Measurements from ENCODE around the gene KIF5A. TPM values are rescaled to one million over a fixed set of nuclear protein-coding genes. Genes with fewer than 3 reads are reported as not detected.

KIF5A gene
- total RNA-seq, 1 donor from 2014 or later: 1.8 TPM

DNA sequence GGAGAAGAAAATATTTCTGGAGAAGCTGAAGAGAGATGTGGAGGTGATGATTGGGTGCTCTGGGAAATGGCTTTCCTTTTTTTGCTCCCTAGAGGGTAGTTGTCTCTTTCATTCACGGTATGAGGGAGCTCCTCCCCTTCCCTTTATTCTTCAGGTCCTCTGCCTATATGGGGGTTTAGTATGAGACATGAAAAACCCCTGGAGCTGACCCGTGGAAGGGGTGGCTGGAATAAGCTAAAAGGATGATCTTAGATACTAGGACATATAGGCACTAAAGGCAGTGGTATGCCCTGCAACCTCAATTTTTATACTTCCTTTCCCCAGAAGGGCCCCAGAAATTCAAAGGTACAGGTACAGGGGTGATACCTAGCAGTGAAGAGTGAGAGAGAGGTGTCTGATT is 50.6 kb downstream of the KIF5A start:
- DNase-seq: no peak
- intact Hi-C loops (cut with micrococcal nuclease): no loop called here
- Mint-ChIP-seq H3K27me3 (no peaks in the 10 kb centered on the region), H3K27ac (no peak overlapping the region), H3K9me3 (no peaks in the 10 kb centered on the region), H3K4me1 (peaks cover 18% of the 10 kb centered on the region), H3K36me3 (ENCODE audit: low read depth) (peaks cover 53% of the 10 kb centered on the region), H3K4me3 (no peak overlapping the region)

DNA sequence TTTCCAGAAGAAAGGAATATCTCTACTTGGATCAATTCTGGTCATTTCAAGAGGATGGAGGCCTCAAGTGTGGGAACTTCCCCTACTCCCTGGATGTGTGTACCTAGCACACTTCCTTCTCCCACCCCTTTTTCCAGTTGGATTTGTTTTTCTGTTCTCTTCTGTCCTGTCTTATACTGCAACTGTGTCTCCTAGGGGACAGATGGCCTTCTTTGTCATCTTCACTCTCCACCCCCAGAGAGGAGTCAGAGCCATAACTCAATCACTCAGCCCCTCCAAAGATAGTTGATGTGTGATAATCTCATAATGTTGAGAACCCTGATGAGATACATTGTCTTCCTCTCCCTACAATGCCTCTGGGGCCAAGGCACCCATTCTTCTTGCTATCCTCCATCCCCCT is 52.7 kb downstream of the KIF5A start:
- H3K36me3 Mint-ChIP-seq (ENCODE audit: low read depth): peaks cover 39% of the 10 kb centered on the region
- H3K4me1 Mint-ChIP-seq: peaks cover 25% of the 10 kb centered on the region
- no peak for DNase-seq
- H3K4me3 Mint-ChIP-seq: no peak overlapping the region
- H3K27ac Mint-ChIP-seq: no peak overlapping the region
- no peaks in the 10 kb centered on the region for H3K9me3 Mint-ChIP-seq
- intact Hi-C loops (cut with micrococcal nuclease): no loop called here
- no peaks in the 10 kb centered on the region for H3K27me3 Mint-ChIP-seq

DNA sequence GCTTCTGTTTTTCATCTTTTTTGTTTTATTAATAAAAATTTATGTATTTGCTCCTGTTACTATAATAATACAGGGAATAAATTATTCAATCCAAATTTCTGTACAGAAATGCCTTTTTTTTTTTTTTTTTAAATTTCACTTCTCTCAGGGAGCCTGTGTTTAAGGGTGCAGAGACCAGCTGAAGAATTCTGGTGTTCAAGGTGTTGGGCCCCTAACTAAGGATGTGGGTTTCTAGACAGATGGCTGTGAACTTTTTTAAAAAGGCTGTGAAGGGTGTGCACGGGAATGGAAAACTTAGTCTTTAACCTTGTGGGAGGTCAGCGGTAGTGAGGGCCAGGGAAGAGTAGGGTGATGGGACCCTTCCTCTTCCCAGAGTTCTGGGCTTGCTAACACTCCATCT is 53.5 kb downstream of the KIF5A start:
- H3K4me3 Mint-ChIP-seq: peak overlapping the region; percentile 84

DNA sequence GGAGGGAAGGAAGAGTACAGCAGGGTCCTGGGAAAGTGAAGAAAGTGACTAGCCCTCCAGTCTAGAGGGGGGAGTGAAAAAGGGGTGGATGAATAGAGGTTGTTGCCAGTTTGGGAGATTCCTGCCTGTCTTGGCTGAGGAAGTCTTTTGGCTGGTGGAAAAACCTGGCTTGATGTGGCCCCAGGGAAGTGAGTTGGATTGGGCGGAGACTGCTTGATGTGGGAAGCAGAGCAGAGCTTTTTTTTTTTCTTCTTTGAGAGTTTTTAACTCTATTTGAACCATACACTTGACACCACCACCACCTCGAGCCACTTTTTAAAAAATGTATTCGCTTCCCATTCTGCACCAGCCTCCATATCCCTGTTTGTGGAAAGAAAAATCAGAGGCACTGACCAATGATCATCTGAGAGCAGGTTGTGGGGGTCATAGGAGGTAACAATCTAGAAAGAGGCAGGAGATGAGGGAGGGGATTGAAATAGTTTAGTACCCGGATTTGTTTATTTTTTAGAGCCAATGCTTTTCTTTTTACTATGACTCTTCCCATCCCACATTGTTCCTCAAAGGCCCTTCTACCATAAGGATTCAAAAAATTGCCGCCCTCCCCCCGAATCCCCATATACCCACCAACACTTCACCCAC is 54.1 kb downstream of the KIF5A start:
- H3K4me1 Mint-ChIP-seq: peaks cover 25% of the 10 kb centered on the region
- peak overlapping the region; percentile 84 for H3K4me3 Mint-ChIP-seq

More for the DNA sequence above, 53.5 kb downstream of the KIF5A start:
- intact Hi-C loops (cut with micrococcal nuclease): no loop called here
- peaks cover 35% of the 10 kb centered on the region for H3K36me3 Mint-ChIP-seq (ENCODE audit: low read depth)
- H3K27ac Mint-ChIP-seq: no peak overlapping the region
- no peak for DNase-seq
- no peaks in the 10 kb centered on the region for H3K27me3 Mint-ChIP-seq
- H3K9me3 Mint-ChIP-seq: no peaks in the 10 kb centered on the region
- H3K4me1 Mint-ChIP-seq: peaks cover 25% of the 10 kb centered on the region

DNA sequence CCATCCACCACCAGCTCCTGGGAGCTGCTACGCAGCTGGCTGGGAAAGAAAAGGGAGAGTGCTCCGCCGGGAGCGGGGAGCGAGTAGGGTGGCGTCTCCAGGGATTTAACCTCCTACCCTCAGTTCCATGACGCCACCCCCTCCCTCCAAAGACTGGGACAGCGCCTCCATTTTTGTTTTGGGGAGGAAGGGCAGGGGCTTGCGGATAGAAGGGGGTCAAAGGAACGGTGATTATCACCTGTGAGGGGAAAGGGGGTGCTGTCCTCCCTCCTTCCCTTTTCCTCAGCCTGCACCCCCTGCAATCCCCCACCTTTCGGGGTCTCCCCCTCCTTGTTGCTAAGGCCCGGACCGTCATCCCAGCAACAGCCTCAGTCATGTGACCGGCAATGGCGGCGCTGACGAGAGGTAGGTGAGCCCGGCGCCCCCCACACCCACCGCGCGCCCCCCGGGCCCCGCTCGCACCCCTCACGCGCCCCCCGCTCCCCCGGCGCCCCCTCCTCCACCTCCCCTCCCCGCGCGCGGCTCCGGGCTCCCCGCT is 54.7 kb downstream of the KIF5A start, which contains the start of gene DTX3:
Gene DTX3, plus strand, starts transcription at position 371 of the 538 bp plus-strand sequence. CDS start 1,694 bp downstream, outside the sequence.
- peaks cover 28% of the 10 kb centered on the region for H3K36me3 Mint-ChIP-seq (ENCODE audit: low read depth)
- peaks cover 2% of the 10 kb centered on the region for H3K27me3 Mint-ChIP-seq

More for the DNA sequence above, 54.1 kb downstream of the KIF5A start:
- no peaks in the 10 kb centered on the region for H3K27me3 Mint-ChIP-seq
- no peak for DNase-seq
- H3K36me3 Mint-ChIP-seq (ENCODE audit: low read depth): peaks cover 33% of the 10 kb centered on the region
- peak overlapping the region; percentile 89 for H3K27ac Mint-ChIP-seq
- no peaks in the 10 kb centered on the region for H3K9me3 Mint-ChIP-seq
- intact Hi-C loops (cut with micrococcal nuclease): loop anchor here (1.0 kb wide), 1 partner anchor 13 kb away; the partner anchor contains the start of gene PIP4K2C

DNA sequence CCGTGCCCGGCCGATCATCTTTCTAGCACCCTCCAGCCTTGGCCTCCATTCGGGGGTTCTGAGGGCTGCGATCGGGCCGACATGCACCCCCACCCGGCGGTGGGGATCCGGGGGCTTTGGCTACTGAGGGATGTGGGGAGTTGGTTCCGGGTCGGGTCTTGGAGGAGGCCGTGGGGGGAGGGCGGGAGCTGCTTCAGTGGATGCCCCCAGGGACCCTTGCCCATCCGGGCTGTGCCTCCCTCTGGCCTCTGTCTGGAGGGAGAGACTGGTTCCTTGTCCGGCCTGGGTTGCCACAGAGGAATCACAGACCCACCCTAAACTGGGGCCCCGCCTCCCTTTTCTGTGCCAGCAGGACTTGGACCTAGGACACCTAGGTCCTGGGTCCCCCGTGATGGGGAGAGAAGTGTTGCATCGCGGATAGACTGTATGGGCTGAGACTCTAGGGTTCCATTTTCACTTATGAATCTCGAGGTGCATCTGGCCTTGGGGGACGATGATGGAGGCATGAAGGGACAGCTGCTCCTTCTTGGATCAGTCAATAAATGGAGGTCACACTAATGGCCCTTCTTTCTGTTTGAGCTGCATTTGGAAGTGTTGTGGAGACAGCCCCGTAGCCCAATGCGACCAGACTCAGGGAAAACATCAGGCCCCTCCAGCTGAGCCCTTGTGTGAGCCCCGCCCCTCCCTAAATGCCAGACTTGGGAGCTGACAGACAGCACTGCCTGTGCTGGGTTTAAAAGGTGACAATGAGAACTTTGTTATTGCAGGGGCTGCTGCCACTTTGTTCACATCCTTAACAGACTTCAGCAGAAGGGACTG is 55.4 kb downstream of the KIF5A start:
- Mint-ChIP-seq H3K27ac (peak overlapping the region; percentile 82), H3K36me3 (ENCODE audit: low read depth) (peaks cover 28% of the 10 kb centered on the region), H3K27me3 (peaks cover 3% of the 10 kb centered on the region), H3K4me1 (peaks cover 25% of the 10 kb centered on the region), H3K9me3 (no peaks in the 10 kb centered on the region), H3K4me3 (peak overlapping the region; percentile 84)
- no peak for DNase-seq
- intact Hi-C loops (cut with micrococcal nuclease): loop anchor here (1.0 kb wide), 1 partner anchor 14 kb away; the partner anchor contains the start of gene PIP4K2C

More for the DNA sequence above, 54.7 kb downstream of the KIF5A start, which contains the start of gene DTX3:
- intact Hi-C loops (cut with micrococcal nuclease): loop anchor here (1.0 kb wide), 1 partner anchor 13 kb away; the partner anchor contains the start of gene PIP4K2C
- peak; percentile 83 for DNase-seq
- Mint-ChIP-seq H3K9me3 (no peaks in the 10 kb centered on the region), H3K27ac (peak within 1 kb of the TSS; percentile 89), H3K4me1 (peaks cover 25% of the 10 kb centered on the region), H3K4me3 (peak within 1 kb of the TSS; percentile 84)

DNA sequence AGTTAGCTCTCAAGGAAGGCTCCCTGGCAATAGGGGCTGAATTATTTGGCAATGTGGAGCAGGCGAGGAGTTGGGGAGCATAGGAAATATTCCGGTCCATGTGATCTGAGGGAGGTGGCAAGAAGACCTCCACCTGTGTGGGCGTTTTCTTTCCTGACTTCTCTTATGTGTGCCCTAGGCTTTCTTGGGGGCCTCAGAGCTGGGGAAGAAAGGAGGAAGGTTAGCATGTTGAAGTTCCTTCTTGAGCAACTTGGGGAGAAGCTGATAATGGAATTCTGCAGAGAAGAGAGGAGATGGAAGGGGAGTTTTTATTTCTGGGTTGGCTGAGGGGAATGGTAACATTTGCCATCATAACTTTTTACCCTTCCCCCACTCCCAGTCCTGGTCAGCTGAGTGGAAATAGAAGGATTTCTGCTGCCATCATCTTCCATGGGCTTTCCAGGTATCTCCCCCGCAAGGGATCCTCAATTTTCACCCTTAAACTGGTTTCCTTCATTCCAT is 56.0 kb downstream of the KIF5A start:
- H3K4me1 Mint-ChIP-seq: peaks cover 26% of the 10 kb centered on the region
- peaks cover 6% of the 10 kb centered on the region for H3K27me3 Mint-ChIP-seq
- H3K27ac Mint-ChIP-seq: no peak overlapping the region
- H3K9me3 Mint-ChIP-seq: no peaks in the 10 kb centered on the region
- intact Hi-C loops (cut with micrococcal nuclease): no loop called here
- H3K4me3 Mint-ChIP-seq: no peak overlapping the region
- peaks cover 23% of the 10 kb centered on the region for H3K36me3 Mint-ChIP-seq (ENCODE audit: low read depth)
- no peak for DNase-seq

DNA sequence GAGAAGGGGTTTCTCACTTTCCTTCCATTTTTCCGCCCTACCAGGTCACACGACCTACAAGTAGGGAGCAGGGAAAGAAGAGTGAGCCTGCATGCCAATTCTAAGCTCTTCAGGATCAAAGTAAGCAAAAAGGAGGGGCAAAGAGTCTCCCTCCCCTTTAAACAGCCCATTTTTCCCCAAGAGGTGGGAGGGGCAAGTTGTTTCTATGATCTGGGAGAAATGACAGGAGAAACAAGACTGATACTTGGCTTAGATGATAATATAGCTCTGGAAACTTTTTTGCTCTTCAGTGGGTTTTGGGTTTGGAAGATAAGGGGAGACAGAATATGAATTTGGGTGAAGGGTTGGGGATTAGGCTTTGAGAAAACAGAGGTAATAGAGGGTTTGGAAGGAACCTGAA is 56.6 kb downstream of the KIF5A start:
- peaks cover 28% of the 10 kb centered on the region for H3K4me1 Mint-ChIP-seq
- DNase-seq: no peak
- peaks cover 7% of the 10 kb centered on the region for H3K27me3 Mint-ChIP-seq
- H3K27ac Mint-ChIP-seq: no peak overlapping the region
- H3K36me3 Mint-ChIP-seq (ENCODE audit: low read depth): peaks cover 17% of the 10 kb centered on the region
- intact Hi-C loops (cut with micrococcal nuclease): no loop called here
- H3K9me3 Mint-ChIP-seq: no peaks in the 10 kb centered on the region
- H3K4me3 Mint-ChIP-seq: peak overlapping the region; percentile 2

DNA sequence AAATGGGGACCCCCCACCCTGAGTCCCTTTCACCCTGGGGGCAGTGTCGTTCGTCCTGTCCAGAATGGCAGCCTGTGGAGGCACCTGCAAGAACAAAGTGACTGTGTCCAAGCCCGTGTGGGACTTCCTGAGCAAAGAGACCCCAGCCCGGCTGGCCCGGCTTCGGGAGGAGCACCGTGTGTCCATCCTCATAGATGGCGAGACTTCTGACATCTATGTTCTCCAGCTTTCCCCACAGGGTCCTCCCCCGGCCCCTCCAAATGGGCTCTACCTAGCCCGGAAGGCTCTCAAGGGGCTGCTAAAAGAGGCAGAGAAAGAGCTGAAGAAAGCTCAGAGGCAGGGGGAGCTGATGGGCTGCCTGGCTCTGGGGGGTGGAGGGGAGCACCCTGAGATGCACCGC is 57.0 kb downstream of the KIF5A start:
- Mint-ChIP-seq H3K4me1 (peaks cover 28% of the 10 kb centered on the region), H3K27me3 (peaks cover 7% of the 10 kb centered on the region), H3K36me3 (ENCODE audit: low read depth) (peaks cover 13% of the 10 kb centered on the region), H3K9me3 (no peaks in the 10 kb centered on the region), H3K4me3 (peak overlapping the region; percentile 2), H3K27ac (no peak overlapping the region)
- DNase-seq: no peak
- intact Hi-C loops (cut with micrococcal nuclease): no loop called here

DNA sequence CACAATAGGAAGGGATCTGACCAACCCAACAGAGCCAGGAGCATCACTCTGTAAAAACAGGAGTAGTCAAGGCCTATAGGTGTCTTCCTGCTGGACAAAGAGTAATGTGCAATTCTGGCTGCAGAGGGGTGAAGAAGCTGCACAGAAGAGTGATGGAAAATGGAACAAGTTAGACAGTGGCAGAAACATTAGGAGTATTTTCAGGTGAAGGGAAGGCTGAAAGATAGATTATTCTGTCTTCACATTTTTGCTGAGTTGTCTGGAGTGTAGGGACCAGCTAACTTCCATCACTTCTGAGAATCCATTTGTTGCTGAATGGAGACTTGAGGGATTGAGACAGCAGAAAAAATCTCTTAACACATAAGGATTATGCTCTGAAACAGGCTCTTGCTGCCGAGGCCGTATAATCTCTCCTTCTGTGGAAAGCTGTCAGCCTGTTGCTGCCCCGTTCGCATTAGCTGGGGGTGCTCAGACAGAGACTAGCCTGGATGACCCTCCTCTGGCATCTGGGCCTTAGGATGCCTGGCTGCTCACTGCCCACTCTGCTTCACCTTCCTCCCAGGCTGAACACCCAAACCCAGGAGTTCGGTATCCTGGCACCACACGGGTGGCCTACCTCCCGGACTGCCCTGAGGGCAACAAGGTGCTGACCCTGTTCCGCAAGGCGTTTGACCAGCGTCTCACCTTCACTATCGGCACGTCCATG is 58.3 kb downstream of the KIF5A start:
- Mint-ChIP-seq H3K27me3 (peaks cover 20% of the 10 kb centered on the region), H3K36me3 (ENCODE audit: low read depth) (peaks cover 2% of the 10 kb centered on the region), H3K4me1 (peaks cover 28% of the 10 kb centered on the region), H3K4me3 (no peak overlapping the region), H3K27ac (no peak overlapping the region), H3K9me3 (no peaks in the 10 kb centered on the region)
- DNase-seq: no peak
- intact Hi-C loops (cut with micrococcal nuclease): no loop called here

DNA sequence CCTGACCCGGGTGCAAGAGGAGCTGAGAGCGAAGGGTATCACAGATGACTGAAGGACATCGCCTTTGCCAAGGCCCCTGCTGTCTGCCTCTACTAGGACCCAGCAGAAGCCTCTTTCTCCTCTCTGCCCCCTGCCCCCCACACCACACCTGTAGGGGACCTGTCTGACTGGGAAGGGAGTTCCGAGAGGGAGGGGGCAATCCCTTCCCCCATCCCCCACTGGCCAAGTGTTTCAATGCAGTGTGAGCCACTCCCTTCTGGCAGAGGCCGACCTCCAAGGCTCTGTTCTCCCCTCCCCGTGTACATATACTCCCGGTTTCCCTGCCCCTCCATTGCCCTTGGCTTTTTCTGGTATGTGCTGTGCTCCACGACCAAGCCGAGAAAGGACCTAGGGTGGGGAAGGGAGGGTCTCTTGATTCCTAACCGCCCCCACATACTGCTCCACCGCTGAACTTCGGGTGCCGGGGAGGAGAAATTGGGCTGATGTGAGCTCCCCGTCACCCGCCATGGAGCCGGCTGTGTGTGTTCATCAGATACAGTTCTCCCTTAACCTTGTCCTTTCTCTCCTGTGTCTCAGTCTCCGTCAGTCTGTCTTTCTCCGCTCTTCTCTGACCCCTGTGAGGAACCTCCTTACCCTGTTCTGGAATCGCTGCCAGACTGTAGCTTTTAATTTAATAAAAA is 59.4 kb downstream of the KIF5A start:
- Mint-ChIP-seq H3K4me3 (no peak overlapping the region), H3K27me3 (peaks cover 30% of the 10 kb centered on the region), H3K36me3 (ENCODE audit: low read depth) (peaks cover 2% of the 10 kb centered on the region), H3K4me1 (peaks cover 20% of the 10 kb centered on the region), H3K27ac (no peak overlapping the region), H3K9me3 (no peaks in the 10 kb centered on the region)
- intact Hi-C loops (cut with micrococcal nuclease): no loop called here
- DNase-seq: no peak

DNA sequence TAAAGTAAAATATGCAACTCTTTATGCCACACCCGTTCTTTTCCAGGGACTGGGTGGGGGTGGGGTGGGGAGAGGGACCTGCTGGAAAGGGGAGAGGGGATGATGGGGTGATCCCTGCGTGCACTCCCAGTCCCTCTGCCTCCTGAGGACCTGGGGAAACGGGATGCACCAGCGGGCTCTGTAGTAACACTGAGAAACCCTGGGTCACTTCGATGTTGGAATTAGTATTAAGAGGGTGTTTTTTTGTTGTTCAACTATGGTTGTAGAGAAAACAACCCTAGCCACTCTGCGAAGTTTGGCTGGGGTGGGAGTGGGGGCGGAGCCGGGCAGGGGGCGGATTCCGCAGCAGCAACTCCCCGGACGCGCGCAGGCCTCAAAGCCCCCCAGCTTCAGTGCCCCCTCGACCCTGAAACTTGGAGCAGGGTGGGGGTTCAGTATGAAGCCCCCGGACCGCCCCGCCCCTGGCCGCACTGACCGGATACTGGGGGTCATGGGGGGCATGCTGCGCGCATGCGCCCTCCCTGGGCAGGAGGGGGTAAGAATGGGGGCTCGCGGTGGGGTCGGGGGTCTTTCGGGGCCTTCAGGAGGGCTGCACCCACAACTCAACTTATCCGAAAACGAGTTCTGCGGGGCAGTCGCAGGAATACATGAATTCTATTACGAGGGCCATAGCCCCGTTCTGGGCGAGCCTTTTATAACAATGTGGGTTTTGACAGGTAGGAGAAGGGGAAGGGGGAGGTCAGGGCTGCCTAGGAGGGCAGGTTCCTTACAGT is 60.1 kb downstream of the KIF5A start:
- Mint-ChIP-seq H3K27ac (no peak overlapping the region), H3K4me3 (peak overlapping the region; percentile 77), H3K4me1 (peaks cover 16% of the 10 kb centered on the region), H3K27me3 (peaks cover 38% of the 10 kb centered on the region), H3K9me3 (no peaks in the 10 kb centered on the region), H3K36me3 (ENCODE audit: low read depth) (peaks cover 2% of the 10 kb centered on the region)
- no peak for DNase-seq
- intact Hi-C loops (cut with micrococcal nuclease): no loop called here

Measured in activated CD4-positive, alpha-beta T cell treated with anti-CD3 and anti-CD28 coated beads, Interleukin-2, amount 10 ng/mL, durations not matched to agents 24 days and 14 days (primary cell).